Body of pancreas (tissue), 4 donors: ENCODE data around the gene KANK4. TPM values are rescaled to one million over a fixed set of nuclear protein-coding genes. Genes with fewer than 3 reads are reported as not detected.

Experiments
- ATAC-seq: fragments of 150-250 bp; one replicate; pipeline ENCODE4 v1.9.1; 2016
- DNase-seq, 4 donors: peaks; one replicate each; pipeline ENCODE4 v3.0.0-alpha.2; 2019
- H3K27ac ChIP-seq, 4 donors: fragments of 200-600 bp; sonication (generic); 1 replicate in 3 of 4; 2 replicates in 1 of 4; pipeline versions ENCODE4 v1.5.1 to v1.6.1; 2016 to 2019; ENCODE audit warnings: mild to moderate bottlenecking in 1 of 4, mixed read lengths in 1 of 4, moderate library complexity in 1 of 4
- H3K27me3 ChIP-seq, 2 donors: fragments of 200-600 bp; sonication (generic); one replicate each; pipeline ENCODE4 v1.6.0; 2016; ENCODE audit warnings: mild to moderate bottlenecking in 1 of 2
- H3K36me3 ChIP-seq, 2 donors: fragments of 200-600 bp; sonication (generic); replicated peaks in 1 of 2; 2 replicates each; pipeline ENCODE4 v1.5.1; 2016; ENCODE audit warnings: low read depth in 2 of 2; ENCODE audit not compliant: insufficient read depth in 1 of 2
- H3K4me1 ChIP-seq: fragments of 200-600 bp; sonication (generic); one replicate; pipeline ENCODE4 v1.6.0; 2016
- H3K4me3 ChIP-seq, 2 donors: fragments of 200-600 bp; sonication (generic); 1 replicate in 1 of 2; 2 replicates in 1 of 2; pipeline ENCODE4 v1.5.1; 2016 to 2019
- H3K9me3 ChIP-seq, 3 donors: fragments of 200-600 bp; sonication (generic); 1 replicate in 2 of 3; 2 replicates in 1 of 3; pipeline ENCODE4 v1.5.1; 2016
- POLR2A ChIP-seq, 3 donors: fragments of 450-650 bp; IDR thresholded peaks; one replicate each; pipeline ENCODE4 v1.6.1; 2016; ENCODE audit warnings: antibody characterized with exemption in 3 of 3, mild to moderate bottlenecking in 2 of 3
- WGBS, 2 donors: methylation state at CpG; one replicate each; pipeline ENCODE4 v1.1.5; 2017; 5-methylcytosine and 5-hydroxymethylcytosine counted together
- intact Hi-C: fragments of 100-400 bp; cut with DNase I; formaldehyde crosslinking; loops from one replicate; pipeline ENCODE4 v1.15.1; 2023
- total RNA-seq, 2 donors: library from RNA; depleted of rRNA; stranded (reverse); fragments of >200 nt; gene quantifications; one replicate each; pipeline ENCODE4 v1.1.0, GENCODE V29; 2016
- TF ChIP-seq, protein P1 (sequence below), 7 experiments: fragments of 450-650 bp in 4 of 7; fragments of 200-600 bp in 3 of 7; sonication (generic) in 3 of 7; IDR thresholded peaks; one replicate each; pipeline ENCODE4 v1.5.1; 2016 to 2019; ENCODE audit warnings: antibody characterized with exemption in 7 of 7

KANK4 gene
- total RNA-seq, 2 donors from 2014 or later = 9.1 to 23.7 TPM

DNA sequence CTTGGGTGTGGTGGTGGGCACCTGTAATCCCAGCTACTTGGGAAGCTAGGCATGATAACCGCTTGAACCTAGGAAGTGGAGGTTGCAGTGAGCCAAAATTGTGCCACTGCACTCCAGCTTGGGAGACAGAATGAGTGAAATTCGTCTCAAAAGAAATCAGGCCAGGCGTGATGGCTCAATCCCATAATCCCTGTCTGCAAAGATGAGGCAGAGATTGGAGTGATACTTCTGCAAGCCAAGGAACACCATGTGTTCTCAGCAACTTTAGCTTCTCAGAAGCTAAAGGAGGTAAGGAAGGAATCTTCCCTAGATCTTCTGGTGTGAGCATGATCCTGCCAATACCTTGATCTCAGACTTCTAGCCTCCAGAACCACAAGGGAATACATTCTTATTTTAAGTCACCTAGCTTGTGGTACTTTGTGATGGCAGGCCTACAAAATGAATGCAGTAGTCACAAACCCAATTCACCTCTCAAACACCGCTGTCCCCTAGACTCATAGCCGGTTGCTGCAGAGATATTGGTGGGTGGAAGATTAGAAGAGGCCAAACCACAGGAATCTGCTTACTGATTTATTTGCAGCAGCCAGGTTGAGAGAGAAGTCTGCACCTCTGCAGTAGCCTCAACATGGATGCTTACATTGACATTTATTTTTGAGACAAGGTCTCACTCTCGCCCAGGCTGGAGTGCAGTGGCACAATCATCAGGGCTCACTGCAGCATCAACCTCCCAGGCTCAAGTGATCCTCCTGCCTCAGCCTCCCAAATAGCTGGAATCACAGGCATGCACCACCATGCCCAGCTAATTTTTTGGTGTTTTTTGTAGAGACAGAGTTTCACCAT, 105.9 kb downstream of the KANK4 start:
- Histone ChIP-seq H3K4me3 (no peak overlapping the region), H3K27me3 (no peaks in the 10 kb centered on the region), H3K4me1 (no peaks in the 10 kb centered on the region), H3K27ac (no peak overlapping the region), H3K36me3 (no peaks in the 10 kb centered on the region), H3K9me3 (no peaks in the 10 kb centered on the region)
- intact Hi-C loops = no loop called here
- WGBS, 2 donors = 83 to 85% methylated on average over 6 of the region's 6 CpGs
- ATAC-seq = no peak
- TF ChIP-seq, protein P1, sequence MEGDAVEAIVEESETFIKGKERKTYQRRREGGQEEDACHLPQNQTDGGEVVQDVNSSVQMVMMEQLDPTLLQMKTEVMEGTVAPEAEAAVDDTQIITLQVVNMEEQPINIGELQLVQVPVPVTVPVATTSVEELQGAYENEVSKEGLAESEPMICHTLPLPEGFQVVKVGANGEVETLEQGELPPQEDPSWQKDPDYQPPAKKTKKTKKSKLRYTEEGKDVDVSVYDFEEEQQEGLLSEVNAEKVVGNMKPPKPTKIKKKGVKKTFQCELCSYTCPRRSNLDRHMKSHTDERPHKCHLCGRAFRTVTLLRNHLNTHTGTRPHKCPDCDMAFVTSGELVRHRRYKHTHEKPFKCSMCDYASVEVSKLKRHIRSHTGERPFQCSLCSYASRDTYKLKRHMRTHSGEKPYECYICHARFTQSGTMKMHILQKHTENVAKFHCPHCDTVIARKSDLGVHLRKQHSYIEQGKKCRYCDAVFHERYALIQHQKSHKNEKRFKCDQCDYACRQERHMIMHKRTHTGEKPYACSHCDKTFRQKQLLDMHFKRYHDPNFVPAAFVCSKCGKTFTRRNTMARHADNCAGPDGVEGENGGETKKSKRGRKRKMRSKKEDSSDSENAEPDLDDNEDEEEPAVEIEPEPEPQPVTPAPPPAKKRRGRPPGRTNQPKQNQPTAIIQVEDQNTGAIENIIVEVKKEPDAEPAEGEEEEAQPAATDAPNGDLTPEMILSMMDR (IDR thresholded peaks at IDR 0.05) = no peak
- TF ChIP-seq POLR2A (IDR thresholded peaks at IDR 0.05) = no peak
- DNase-seq = no peak

DNA sequence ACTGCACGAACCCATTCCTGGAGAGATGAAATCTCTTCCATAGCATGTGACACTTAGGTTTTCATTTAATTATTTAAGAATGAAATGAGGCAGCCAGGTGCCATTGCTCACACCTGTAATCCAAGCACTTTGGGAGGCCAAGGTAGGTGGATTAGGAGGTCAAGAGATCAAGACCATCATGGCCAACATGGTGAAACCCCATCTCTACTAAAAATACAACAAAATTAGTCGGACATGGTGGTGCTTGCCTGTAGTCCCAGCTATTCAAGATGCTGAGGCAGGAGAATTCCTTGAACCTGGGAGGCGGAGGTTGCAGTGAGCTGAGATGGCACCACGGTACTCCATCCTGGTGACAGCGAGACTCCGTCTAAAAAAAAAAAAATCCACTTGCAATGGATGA, 106.8 kb downstream of the KANK4 start:
- H3K36me3 ChIP-seq = no peaks in the 10 kb centered on the region
- TF ChIP-seq, protein P1 (IDR thresholded peaks at IDR 0.05) = no peak
- TF ChIP-seq POLR2A (IDR thresholded peaks at IDR 0.05) = no peak
- ATAC-seq = no peak
- intact Hi-C loops = no loop called here
- DNase-seq = no peak
- no peak overlapping the region for H3K4me3 ChIP-seq
- no peaks in the 10 kb centered on the region for H3K27me3 ChIP-seq
- H3K9me3 ChIP-seq = no peaks in the 10 kb centered on the region
- 87 to 91% methylated on average over 6 of the region's 6 CpGs for WGBS, 2 donors
- H3K27ac ChIP-seq = no peak overlapping the region
- H3K4me1 ChIP-seq = no peaks in the 10 kb centered on the region

DNA sequence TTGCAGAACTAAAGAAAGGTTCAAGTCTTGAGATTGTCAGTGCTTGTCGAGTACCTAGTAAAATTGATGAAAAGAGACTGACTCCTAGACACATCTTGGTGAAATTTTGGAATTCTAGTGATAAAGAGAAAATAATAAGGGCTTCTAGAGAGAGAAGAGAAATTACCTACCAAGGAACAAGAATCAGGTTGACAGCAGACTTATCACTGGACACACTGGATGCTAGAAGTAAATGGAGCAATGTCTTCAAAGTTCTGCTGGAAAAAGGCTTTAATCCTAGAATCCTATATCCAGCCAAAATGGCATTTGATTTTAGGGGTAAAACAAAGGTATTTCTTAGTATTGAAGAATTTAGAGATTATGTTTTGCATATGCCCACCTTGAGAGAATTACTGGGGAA, 108.3 kb downstream of the KANK4 start:
- Histone ChIP-seq H3K27me3 (no peaks in the 10 kb centered on the region), H3K4me1 (no peaks in the 10 kb centered on the region), H3K36me3 (no peaks in the 10 kb centered on the region), H3K9me3 (no peaks in the 10 kb centered on the region), H3K27ac (no peak overlapping the region), H3K4me3 (no peak overlapping the region)
- no peak for ATAC-seq
- WGBS, 2 donors = 94 to 96% methylated on average over 1 of the region's 1 CpG
- no peak for DNase-seq
- intact Hi-C loops = no loop called here
- TF ChIP-seq, protein P1 (IDR thresholded peaks at IDR 0.05) = no peak
- no peak for TF ChIP-seq POLR2A (IDR thresholded peaks at IDR 0.05)

DNA sequence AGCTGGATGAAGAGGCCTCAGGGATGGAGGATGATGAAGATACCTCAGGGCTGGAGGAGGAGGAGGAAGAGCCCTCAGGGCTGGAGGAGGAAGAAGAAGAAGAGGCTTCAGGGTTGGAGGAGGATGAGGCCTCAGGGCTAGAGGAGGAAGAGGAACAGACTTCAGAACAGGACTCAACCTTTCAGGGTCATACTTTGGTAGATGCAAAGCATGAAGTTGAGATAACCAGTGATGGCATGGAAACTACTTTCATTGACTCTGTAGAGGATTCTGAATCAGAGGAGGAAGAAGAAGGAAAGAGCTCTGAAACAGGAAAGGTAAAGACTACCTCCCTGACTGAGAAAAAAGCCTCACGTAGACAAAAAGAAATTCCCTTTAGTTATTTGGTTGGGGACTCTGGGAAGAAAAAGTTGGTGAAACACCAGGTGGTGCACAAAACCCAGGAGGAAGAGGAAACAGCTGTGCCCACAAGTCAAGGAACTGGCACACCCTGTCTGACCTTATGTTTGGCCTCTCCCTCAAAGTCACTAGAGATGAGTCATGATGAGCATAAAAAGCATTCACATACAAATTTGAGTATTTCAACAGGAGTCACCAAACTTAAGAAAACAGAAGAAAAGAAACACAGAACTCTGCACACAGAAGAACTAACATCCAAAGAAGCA, 109.2 kb downstream of the KANK4 start:
- intact Hi-C loops = no loop called here
- no peak for ATAC-seq
- Histone ChIP-seq H3K27ac (no peak overlapping the region), H3K27me3 (no peaks in the 10 kb centered on the region), H3K4me3 (no peak overlapping the region), H3K4me1 (no peaks in the 10 kb centered on the region), H3K9me3 (no peaks in the 10 kb centered on the region), H3K36me3 (no peaks in the 10 kb centered on the region)
- TF ChIP-seq, protein P1 (IDR thresholded peaks at IDR 0.05) = no peak
- no peak for TF ChIP-seq POLR2A (IDR thresholded peaks at IDR 0.05)
- DNase-seq = no peak
- WGBS, 2 donors = 71 to 100% methylated on average over 1 of the region's 1 CpG
